HG03469 (cell line): ENCODE results near the gene IRS4.

Source experiments
- ATAC-seq: cut with Tn5 transposase; IDR thresholded peaks from one replicate; pipeline ENCODE4 v1.9.1; 2021; ENCODE audit warnings: mild to moderate bottlenecking, moderate library complexity, moderate number of reproducible peaks; ENCODE audit not compliant: unreplicated experiment

IRS4 gene

DNA sequence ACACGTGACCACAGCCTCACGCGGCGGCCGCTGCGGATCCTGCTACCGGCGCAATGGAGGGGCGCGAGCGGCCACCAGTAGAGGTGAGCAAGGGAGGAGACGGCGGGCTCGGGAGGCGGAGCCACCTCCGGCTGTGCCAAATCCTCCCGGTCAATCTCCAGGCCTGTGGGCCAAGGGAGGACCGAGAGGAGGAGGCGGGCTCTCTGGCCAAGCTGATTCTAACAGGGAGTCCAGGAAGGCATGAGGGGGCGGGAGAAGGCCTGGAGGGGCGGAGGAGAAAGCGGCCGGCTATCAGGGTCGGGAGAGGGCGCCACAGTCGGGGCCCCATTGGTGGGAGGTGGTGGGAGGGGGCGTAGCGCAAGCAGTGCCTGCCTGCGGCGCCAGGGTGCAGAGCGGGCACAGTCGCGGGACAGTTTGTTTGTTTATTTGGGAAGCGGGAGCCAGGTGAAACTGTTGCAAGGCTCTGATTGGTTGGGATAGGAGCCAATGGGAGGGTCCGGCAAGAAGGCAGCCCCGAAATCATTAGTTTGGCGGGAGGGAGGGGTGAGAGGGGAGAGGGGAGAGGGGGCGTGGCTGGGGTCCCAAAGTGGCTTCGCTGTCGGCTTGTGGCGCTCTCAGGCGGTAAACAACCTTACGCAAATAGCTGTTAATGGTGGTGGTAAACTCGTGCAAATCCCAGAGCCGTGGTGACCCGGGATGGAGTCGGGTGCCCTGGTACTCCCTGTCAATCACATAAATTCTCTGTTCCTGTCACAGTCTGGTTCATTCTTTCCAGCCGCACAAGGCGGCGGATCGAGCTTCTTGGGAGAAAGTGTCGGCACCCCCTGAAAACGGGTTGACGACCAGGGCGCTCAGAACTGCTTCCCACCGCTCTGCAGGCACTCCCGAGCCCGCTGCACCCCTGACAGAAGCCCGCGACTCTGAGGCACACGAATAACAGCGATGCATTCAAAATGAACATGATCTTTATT is at the start of gene IRS4:
Gene IRS4 (minus strand): TSS at position 55 of the 971 bp plus-strand sequence.
- ATAC-seq: no peak

DNA sequence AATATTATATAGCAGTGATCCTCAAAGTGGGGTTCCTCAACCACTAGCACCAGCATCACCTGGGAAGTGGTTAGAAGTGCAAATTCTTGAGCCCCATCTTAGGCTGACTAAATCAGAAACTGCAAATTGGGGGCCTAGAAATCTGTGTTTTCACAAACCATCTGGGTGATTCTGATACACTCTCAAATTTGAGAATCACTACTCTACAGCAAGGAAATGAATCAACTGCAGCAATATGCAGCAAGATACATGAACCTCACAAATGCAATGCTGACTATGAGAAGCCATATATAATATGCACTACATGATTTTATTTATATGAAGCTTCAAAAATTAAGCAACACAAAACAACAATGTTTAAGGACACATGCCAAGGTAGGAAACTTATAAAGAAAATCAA is 36.2 kb upstream of the IRS4 start:
- ATAC-seq: no peak

DNA sequence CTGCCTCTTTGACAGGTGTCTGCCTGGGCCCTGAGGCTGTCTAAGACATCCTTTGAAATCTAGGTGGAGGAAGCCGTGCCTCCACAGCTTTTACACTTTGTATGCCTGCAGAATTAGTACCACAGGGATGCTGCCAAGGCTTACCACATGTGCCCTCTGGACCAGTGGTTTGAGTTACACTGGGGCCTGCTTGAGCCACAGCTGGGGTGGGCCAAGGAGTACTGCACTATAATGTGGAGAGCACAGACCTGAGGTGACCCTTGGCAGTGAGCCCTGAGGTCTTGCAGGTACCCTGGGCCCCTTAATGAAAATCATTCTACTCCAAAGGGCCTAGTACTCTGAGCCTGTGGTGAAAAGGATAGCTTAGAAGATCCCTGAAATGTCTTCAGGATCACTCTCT is 27.2 kb upstream of the IRS4 start:
- no peak for ATAC-seq

DNA sequence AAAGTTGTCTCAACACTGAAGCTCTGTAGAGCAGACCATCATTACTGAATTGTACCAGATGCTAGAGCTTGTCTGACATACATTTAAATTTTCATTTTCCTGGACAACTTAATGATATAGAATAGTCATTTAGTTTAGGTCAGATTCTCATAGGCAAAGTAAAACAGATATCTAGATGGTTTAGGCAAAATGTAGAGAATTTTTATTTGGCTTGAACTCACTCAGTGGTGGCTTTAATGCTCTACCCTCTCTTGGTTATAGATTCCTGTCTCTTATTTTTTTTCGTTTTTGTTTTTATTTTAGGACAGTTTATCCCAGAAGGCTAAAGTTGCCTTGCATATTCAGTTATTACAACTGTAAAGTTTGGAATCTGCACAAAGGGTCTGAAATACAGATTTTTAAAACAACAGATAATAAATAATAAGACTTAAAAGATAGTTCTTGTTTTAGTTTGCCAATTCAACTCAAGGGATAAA is 4.0 kb upstream of the IRS4 start:
- ATAC-seq: no peak

DNA sequence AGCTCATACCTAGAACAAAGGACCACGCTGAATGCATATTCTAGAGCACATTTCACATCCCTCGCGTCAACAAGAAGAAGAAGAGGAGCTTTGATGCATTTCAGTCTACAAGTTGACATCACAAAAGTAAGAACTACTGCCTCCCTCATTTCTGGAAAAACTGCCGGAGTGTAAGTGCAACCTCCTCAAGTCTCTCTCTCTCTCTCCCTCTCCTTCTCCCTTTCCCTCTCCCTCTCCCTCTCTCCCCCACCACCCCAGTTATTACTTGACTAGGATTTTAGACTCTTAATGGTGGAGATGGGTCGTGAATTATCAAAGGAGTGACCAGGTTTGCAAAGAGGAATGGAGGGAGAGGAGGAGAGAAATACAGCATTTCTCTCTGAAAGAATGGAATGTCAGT is 1.4 kb upstream of the IRS4 start:
- ATAC-seq: no peak

DNA sequence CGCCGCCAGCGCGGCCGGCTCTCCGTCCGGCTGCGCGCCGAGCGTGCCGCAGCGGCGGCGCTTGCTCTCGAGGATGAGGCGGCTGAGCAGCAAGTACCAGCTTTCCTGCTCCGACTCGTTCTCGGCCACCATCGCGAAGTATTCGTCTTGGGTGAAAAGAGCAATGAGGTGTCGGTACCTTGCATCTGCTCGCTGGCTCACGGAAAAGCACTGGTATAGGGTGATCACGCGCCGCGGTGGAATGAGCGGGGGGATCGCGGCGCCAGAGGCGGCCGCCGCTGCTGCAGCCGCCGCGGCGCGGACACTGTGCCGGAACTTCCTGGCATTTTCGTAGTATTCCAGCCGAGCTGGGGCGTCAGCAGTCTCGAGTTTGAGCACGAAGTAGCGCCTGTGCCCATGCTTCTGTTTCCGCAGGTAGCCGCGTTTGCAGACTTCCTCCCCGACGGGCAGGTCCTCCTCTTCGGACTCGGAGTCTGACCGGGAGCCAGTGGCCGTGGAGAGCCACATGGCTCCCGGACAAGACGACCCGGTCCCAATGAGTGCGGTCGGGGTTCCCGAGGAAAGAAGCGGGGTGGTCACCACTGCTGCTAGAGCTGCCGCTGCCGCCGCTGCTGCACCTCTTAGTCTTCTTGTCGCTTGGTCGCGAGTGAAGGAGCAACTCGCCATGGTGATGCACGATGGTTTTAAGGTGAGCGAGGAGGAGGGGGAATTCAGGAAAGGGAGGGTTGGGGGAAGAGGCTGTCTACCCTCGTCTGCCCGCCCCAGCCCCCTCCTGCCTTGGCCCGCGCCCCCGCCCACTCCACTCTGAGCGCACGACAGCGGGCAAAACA is 469 bp downstream of the IRS4 start:
- no peak for ATAC-seq

DNA sequence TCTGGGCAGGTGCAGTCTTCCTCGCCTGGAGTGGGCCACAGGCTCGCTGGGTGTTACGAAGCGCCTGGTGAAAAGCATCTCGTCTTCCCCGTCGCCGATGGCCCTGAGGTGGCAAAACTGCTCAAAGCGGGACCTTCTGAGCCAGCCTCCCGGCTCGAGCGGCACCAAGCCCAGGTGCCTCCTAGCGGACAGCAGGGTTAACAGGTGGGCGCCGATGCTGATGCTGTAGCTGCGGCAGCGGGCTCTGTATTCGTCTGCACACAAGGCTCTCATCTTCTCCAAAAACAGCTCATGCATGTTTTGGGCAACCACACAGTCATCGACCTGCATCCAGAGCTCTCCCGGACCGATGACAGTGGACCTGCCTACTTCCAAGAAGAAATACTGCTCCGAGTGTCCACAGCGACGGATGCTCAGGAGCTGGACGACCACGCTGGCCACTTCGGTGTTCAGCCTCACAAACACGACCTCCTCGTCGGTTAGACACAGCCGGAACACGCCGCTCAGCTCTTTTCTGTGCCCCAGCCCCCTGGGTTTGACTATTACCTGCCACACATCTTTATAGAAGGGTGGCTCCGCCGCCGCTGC is 1.2 kb downstream of the IRS4 start:
- ATAC-seq: no peak

DNA sequence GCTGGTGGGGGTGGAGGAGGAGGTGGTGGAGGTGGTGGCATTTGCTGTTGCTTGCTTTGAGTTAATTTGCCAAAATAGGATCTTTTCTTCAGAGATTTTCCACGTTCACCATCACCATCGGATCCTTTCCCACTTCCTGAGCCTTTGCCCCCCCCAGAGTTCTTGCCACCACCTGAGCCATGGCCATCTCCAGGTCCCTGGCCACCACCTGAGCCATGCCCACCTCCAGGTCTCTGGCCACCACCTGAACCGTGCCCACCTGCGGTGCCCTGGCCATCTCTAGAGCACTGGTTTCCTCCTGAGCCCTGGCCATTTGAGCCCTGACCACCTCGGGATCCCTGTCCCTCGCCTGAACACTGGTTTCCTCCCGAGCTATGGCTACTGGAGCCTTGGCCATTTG is 1.9 kb downstream of the IRS4 start:
- ATAC-seq: no peak

DNA sequence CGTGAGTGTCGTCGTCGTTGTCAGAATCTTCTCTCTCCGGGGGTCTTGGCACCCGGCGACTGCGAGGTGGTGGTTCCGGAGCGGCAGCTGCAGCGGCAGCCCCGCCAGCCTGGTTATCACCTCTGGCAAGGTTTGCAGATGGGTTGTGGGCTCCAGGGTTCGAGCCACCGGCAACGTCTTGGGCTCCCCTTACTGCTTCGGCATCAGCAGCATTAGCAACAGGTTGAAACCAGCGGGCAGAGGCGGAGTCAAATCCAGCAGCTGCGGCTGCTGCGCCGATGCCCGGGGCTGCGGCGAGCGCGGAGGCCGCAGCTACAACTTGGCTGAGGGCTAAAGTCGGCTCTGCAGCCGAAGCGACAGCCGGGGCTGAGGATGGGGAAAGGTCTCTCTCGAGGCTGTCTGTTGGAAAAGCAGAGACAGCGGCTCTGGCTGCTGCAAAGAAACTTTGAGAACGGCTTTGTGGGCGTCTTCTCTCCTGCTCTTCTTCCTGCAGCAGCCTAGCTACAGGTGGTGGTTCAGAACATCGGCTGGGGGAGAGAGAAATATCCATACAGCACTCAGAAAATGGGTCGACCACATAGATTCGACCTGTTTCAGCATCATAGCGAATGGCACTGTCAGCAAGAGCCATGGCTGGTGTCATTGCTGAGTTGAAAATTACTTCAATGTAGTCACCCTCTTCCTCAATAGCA is 3.6 kb downstream of the IRS4 start:
- no peak for ATAC-seq

DNA sequence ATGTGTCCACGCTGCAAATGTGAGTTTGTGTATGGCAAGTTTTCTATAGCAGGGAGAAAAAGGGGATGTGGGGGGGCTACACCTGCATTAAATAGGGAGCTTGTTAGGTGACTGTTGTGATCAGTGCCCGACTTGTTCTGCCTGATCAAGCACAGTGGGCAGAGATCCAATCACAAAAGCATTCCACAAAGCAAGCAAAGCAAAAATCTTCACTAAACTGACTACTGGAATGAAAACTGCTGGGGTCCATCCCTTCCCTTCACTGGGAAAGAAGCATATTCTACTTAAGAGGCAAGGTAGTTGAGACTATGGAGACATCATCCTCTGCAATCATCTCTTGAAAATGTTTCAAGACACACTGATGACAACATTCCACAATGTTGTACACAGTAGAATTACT is 5.2 kb downstream of the IRS4 start:
- no peak for ATAC-seq

DNA sequence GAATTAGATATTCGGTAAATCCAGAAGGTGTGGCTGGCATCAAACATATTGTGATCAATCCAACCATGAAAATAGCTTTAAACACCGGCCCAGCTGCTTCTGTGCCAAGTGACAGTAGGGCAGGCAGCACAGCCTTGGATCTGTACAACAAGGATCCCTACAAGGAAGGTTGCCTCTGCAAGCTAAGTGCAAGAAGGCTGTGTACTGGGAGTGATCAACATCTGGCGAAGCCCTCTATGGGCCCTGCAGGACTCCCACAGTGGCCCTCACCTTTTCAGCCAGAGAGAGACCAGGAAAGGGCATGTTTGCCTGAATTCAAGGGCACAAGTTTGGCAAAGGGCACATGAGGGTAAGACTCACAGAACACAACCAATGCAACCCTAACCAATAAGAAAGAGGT is 9.6 kb downstream of the IRS4 start:
- no peak for ATAC-seq

DNA sequence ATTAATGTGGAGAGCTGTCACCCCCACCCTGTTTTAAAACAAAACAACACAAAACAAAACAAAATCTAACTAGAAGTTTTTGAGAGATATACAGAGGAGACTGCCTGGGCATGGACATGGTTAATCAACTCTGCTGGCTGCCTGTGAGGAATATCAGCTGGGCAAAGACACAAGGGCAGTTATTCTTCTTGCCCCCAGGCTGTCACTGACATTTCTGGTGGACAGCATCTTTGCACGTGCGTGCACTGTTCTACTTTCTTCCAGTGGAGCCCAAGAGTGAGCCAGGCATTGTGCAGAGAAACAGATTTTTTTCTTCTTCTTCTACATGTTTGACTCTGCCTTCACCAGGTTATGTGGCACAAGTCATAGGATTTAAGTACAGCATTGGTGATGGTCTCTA is 13.8 kb downstream of the IRS4 start:
- ATAC-seq: no peak

DNA sequence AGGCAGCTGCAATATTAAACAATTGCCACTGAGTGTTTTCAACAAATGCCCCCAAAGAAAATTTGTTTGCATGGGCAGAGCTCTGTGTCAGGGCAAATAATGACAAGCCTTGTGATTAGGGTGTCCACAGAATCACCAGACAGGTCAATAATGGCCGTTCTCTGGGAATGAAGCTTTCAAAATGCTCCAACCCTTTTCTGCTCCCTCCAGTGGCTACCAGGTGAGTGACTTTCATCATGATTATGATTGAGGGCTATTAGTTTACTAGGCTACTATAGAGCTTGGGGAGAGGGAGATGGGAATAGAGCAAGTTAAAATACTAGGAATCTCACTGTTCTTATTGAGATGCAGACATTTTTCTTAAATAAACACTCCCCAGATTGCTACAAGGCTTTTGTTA is 23.5 kb downstream of the IRS4 start:
- ATAC-seq: no peak

DNA sequence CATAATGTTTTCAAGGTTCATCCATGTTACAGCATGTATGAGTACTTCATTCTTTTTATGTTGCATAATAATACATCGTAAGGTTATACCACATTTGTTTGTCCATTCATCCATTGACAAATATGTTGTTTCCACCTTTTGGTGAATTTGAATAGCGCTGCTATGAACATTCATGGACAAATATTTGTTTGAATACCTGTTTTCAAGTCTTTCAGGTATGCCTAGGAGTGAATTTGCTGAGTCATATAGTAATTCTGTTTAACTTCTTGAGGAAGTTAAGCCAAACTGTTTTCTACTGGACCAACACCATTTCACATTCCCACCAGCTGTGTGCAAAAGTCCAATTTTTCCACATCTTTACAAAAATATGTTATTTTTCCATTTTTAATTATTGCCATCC is 31.5 kb downstream of the IRS4 start:
- ATAC-seq: no peak

DNA sequence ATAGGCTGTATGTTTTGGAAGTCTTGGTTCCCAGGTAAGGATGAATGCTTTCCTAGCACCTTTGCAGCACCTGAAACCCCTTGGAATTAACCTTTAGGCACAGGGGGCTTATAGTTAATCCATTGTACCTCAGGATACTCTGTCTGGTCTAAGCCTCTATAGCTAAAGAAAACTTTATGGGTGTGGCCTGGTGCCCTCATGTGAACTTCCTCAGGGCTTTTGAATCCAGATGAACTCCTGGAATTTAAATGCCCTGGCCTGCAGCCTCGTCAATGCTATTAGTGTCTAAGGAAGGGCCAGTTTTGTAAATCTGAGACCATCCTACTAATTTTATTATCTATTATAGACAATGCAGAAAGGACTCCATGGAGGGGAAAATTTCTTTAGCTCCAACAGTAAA is 33.8 kb downstream of the IRS4 start:
- ATAC-seq: no peak

DNA sequence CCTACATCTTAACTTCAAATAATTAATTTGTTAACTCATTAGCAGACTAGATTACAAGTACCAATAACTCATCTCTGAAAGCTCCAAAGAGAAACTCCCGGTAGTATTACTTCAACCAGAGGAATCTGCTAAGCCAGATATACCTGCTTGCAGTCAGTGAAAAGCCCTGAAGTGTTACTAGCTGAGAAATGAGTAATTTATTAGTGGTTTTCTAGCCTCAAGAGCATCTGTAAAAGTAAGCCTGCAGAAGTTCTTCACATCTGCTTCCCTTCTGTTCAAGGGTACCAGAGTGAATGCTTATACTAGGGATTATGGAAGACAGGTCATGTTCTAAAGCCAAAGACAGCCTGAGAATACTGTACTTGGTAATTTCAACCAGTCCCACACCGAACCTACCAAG is 34.7 kb downstream of the IRS4 start:
- no peak for ATAC-seq

DNA sequence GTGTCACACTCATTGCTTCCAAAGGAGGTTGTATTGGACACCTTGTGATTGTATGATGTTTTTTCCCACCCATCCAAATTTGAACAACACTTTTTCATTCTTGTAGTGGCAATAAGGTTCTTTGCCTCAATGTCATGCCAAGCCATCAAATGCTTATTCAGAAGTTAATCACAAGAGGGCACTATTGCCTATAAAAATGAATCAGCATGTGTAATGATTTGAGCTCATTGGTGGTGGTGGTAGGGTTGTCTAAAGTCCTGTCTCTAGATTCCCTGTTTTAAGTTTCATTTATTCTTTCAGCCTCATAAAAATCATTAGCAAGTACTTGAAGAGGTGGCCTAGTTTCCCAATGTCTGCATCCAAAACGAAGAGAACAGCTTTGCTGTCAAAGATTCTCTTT is 37.0 kb downstream of the IRS4 start:
- ATAC-seq: no peak

DNA sequence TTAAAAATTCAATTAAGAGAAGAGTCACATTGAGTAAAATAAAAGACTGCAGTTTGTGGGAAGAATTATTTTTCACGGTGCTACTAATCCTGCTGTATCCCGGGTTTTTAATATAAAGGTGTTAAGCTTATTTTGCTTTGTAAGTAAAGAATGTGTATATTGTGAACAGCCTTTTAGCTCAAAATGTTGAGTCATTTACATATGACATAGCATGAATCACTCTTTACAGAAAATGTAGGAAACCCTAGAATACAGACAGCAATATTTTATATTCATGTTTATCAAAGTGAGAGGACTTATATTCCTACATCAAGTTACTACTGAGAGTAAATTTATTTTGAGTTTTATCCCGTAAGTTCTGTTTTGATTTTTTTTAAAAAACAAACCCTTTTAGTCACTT is 39.7 kb downstream of the IRS4 start:
- no peak for ATAC-seq
